ENCODE data around the gene ZNF764. TPM values are rescaled to one million over a fixed set of nuclear protein-coding genes. Genes with fewer than 3 reads are reported as not detected.
"Not testable (repeated sequence)": the region's sequence is repeated elsewhere in the genome, so short reads cannot be mapped to it uniquely, and the experiment has no call there.

Gene ZNF764
- total RNA-seq, 1 experiment from 2014 or later, result 7.0 TPM

DNA sequence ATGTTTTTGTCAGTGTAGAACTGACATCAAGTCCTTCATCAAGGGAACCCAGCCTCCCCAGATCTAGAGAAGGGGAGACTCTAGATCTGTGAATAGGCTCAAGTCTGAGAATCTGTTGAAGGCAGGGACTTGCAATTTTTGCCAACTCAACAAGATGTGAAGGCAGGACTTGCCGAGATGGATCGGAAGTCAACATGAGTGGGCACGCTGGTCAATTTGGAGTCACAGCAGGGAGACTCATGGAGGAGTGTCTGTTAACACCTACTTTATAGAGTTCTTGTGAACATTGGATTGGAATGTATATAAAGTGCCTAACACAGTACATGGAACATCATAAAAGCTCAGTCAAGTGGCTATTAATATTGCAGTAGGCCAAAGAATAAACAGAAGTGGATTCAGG lies 42.0 kb upstream of the ZNF764 start:
- Histone ChIP-seq H3K27me3 (ENCODE audit: low read length) (no peaks in the 10 kb centered on the region), H3K4me3 (ENCODE audit: low read length) (no peak overlapping the region), H3K27ac (ENCODE audit: low read length) (no peak overlapping the region), H3K4me2 (ENCODE audit: low read depth, low read length, poor library complexity, severe bottlenecking) (no peak overlapping the region), H3K9me3 (ENCODE audit: low read length) (no peaks in the 10 kb centered on the region), H3K36me3 (ENCODE audit: insufficient read depth, low read length) (peaks cover 7% of the 10 kb centered on the region), H2AFZ (ENCODE audit: low read length) (no peak overlapping the region), H3K9me2 (replicated peaks; ENCODE audit: insufficient read depth, low read length) (no peaks in the 10 kb centered on the region), H3K9ac (ENCODE audit: low read length) (no peak overlapping the region), H4K20me1 (ENCODE audit: insufficient read depth, low read depth, low read length) (no peaks in the 10 kb centered on the region), H3K4me1 (ENCODE audit: low read length) (no peaks in the 10 kb centered on the region), H3K79me2 (ENCODE audit: low read length) (no peaks in the 10 kb centered on the region)
- no peak for DNase-seq

DNA sequence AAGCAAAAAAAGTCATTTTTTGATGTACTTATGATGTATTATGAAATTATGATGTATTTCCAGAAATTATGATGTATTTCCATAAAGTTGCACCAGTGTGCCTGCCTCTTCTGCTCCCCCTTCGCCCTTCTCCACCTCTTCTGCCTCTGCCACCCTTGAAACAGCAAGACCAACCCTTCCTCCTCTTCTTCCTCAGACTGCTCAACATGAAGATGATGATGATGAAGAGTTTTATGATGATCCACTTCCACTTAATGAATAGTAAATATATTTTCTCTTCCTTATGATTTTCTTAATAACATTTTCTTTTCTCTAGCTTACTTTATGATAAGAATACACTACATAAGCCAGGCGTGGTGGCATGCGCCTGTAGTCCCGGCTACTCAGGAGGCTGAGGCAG lies 34.7 kb upstream of the ZNF764 start:
- H3K9me3 ChIP-seq (ENCODE audit: low read length), result no peaks in the 10 kb centered on the region
- no peak overlapping the region for H3K4me3 ChIP-seq (ENCODE audit: low read length)
- no peak overlapping the region for H2AFZ ChIP-seq (ENCODE audit: low read length)
- peaks cover 1% of the 10 kb centered on the region; the same call in 1 of the 2 replicates for H3K36me3 ChIP-seq (ENCODE audit: insufficient read depth, low read length)
- H3K9me2 ChIP-seq (replicated peaks; ENCODE audit: insufficient read depth, low read length), result no peaks in the 10 kb centered on the region
- H4K20me1 ChIP-seq (ENCODE audit: insufficient read depth, low read depth, low read length), result no peaks in the 10 kb centered on the region
- H3K27me3 ChIP-seq (ENCODE audit: low read length), result no peaks in the 10 kb centered on the region
- no peak overlapping the region for H3K9ac ChIP-seq (ENCODE audit: low read length)
- peaks cover 23% of the 10 kb centered on the region for H3K4me1 ChIP-seq (ENCODE audit: low read length)
- no peak overlapping the region for H3K27ac ChIP-seq (ENCODE audit: low read length)
- no peak for DNase-seq
- H3K4me2 ChIP-seq (ENCODE audit: low read depth, low read length, poor library complexity, severe bottlenecking), result no peak overlapping the region
- no peaks in the 10 kb centered on the region for H3K79me2 ChIP-seq (ENCODE audit: low read length)

DNA sequence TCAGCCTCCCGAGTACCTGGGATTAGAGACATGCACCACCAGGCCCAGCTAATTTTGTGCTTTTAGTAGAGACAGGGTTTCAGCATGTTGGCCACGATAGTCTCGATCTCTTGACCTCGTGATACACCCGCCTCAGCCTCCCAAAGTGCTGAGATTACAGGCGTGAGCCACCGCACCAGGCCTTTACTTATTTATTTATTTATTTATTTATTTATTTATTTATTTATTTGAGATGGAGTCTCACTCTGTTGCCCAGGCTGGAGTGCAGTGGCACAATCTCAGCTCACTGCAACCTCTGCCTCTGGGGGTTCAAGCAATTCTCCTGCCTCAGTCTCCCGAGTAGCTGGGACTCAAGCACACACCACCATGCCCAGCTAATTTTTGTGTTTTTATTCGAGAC lies 32.7 kb upstream of the ZNF764 start:
- not testable (repeated sequence) for H3K4me3 ChIP-seq (ENCODE audit: low read length); H3K9me3 ChIP-seq (ENCODE audit: low read length); H3K27me3 ChIP-seq (ENCODE audit: low read length); H2AFZ ChIP-seq (ENCODE audit: low read length); H3K36me3 ChIP-seq (ENCODE audit: insufficient read depth, low read length); H3K9ac ChIP-seq (ENCODE audit: low read length); DNase-seq; H3K9me2 ChIP-seq (replicated peaks; ENCODE audit: insufficient read depth, low read length); H4K20me1 ChIP-seq (ENCODE audit: insufficient read depth, low read depth, low read length); H3K4me2 ChIP-seq (ENCODE audit: low read depth, low read length, poor library complexity, severe bottlenecking); H3K27ac ChIP-seq (ENCODE audit: low read length)
- Histone ChIP-seq H3K79me2 (ENCODE audit: low read length) (peaks cover 15% of the 10 kb centered on the region), H3K4me1 (ENCODE audit: low read length) (peaks cover 41% of the 10 kb centered on the region)

DNA sequence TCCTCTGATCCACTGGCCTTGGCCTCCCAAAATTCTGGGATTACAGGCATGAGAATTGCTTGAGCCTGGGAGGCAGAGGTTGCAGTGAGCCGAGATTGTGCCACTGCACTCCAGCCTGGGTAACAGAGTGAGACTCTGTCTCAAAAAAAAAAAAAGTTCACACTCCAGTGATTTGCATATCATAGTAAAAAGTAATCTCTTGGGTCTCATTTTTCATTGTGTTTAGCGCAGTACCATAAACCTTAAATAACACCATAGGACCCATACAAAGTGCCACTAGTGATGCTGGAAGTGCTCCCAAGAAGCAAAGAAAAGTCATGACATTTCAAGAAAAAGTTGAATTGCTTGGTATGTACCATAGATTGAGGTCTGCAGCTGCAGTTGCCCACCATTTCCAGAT lies 31.4 kb upstream of the ZNF764 start:
- H2AFZ ChIP-seq (ENCODE audit: low read length), result not testable (repeated sequence)

DNA sequence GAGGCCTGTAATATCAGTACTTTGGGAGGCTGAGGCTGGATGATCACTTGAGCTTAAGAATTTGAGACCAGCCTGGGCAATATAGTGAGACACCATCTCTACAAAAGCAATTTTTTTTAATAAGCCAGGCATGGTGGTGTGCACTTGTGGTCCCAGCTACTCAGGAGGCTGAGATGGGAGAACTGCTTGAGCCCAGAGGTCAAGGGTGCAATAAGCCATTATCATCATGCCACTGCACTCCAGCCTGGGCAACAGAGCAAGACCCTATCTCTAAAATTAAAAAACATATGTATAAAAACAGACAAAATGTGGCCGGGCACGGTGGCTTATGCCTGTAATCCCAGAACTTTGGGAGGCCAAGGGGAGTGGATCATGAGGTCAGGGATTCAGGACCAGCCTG lies 30.5 kb upstream of the ZNF764 start:
- Histone ChIP-seq H2AFZ (ENCODE audit: low read length) (no peak overlapping the region), H3K27ac (ENCODE audit: low read length) (peak overlapping the region; percentile 74; the same call in 1 of the 2 replicates), H3K9ac (ENCODE audit: low read length) (no peak overlapping the region), H3K79me2 (ENCODE audit: low read length) (peaks cover 35% of the 10 kb centered on the region), H4K20me1 (ENCODE audit: insufficient read depth, low read depth, low read length) (no peaks in the 10 kb centered on the region), H3K9me3 (ENCODE audit: low read length) (no peaks in the 10 kb centered on the region), H3K27me3 (ENCODE audit: low read length) (no peaks in the 10 kb centered on the region), H3K36me3 (ENCODE audit: insufficient read depth, low read length) (peaks cover 14% of the 10 kb centered on the region; the same call in 1 of the 2 replicates), H3K4me2 (ENCODE audit: low read depth, low read length, poor library complexity, severe bottlenecking) (peak overlapping the region; percentile 71), H3K9me2 (replicated peaks; ENCODE audit: insufficient read depth, low read length) (no peaks in the 10 kb centered on the region), H3K4me1 (ENCODE audit: low read length) (peaks cover 58% of the 10 kb centered on the region), H3K4me3 (ENCODE audit: low read length) (peak overlapping the region; percentile 44; the same call in 1 of the 2 replicates)
- DNase-seq, result no peak

More for the DNA sequence above, 31.4 kb upstream of the ZNF764 start:
- H4K20me1 ChIP-seq (ENCODE audit: insufficient read depth, low read depth, low read length); H3K9me2 ChIP-seq (replicated peaks; ENCODE audit: insufficient read depth, low read length); H3K27me3 ChIP-seq (ENCODE audit: low read length); H3K9me3 ChIP-seq (ENCODE audit: low read length); H3K36me3 ChIP-seq (ENCODE audit: insufficient read depth, low read length): not testable (repeated sequence)
- Histone ChIP-seq H3K9ac (ENCODE audit: low read length) (peak overlapping the region; percentile 39; the same call in 1 of the 2 replicates), H3K79me2 (ENCODE audit: low read length) (peaks cover 26% of the 10 kb centered on the region), H3K27ac (ENCODE audit: low read length) (peak overlapping the region; percentile 74), H3K4me1 (ENCODE audit: low read length) (peaks cover 52% of the 10 kb centered on the region), H3K4me2 (ENCODE audit: low read depth, low read length, poor library complexity, severe bottlenecking) (peak overlapping the region; percentile 71), H3K4me3 (ENCODE audit: low read length) (peak overlapping the region; percentile 44)
- DNase-seq, result peak; percentile 84

DNA sequence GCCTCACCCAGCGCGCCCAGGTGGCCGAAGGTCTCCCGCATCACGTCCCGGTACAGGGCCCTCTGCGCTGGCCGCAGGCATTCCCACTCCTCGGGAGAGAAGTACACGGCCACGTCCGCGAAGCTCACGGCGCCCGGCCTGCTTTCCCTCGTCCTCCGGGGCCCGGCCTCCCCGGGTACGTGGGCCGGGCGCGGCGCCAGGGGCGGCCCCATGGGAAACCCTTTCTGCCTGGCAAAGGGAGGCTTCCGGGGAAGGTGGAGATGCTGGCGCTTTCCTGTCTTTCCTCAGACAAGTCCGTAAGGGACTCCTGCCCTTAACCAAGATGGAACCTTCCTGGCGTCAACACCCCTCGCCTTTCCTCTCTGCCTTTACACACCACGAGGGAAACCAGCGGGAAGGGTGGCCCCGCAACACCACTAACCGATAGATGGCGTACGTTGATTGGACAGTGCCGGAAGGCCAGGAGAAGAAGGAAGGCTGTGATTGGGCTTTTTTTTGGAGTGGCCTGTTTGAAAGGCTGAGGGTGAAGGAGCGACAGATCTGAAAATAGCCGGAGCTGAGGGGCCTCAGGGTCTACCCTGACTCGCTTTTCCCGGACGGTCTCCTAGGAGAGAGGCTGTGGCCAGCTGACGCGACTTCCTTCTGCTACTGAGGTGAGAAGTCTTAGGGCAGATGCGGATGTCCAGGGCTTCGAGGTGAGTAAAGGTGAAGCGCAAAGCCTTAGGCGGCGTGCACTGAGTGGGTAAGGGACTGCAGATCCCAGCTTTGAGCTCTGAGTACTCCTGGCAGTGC lies 27.4 kb upstream of the ZNF764 start, which contains the start of gene ZNF785:
Gene ZNF785 (minus strand): TSS at position 298 of the 792 bp plus-strand sequence. CDS start 86 bp downstream, at position 212.
- DNase-seq, result peak; percentile 99
- Histone ChIP-seq H3K4me1 (ENCODE audit: low read length) (peaks cover 58% of the 10 kb centered on the region), H4K20me1 (ENCODE audit: insufficient read depth, low read depth, low read length) (no peaks in the 10 kb centered on the region), H3K9me3 (ENCODE audit: low read length) (no peaks in the 10 kb centered on the region), H3K4me2 (ENCODE audit: low read depth, low read length, poor library complexity, severe bottlenecking) (peak within 1 kb of the TSS; percentile 100), H3K27ac (ENCODE audit: low read length) (peak within 1 kb of the TSS; percentile 83), H3K9ac (ENCODE audit: low read length) (peak within 1 kb of the TSS; percentile 90), H3K4me3 (ENCODE audit: low read length) (peak within 1 kb of the TSS; percentile 73), H3K36me3 (ENCODE audit: insufficient read depth, low read length) (peaks cover 29% of the 10 kb centered on the region), H3K9me2 (replicated peaks; ENCODE audit: insufficient read depth, low read length) (no peaks in the 10 kb centered on the region), H3K79me2 (ENCODE audit: low read length) (peaks cover 53% of the 10 kb centered on the region), H2AFZ (ENCODE audit: low read length) (peak within 1 kb of the TSS; percentile 81), H3K27me3 (ENCODE audit: low read length) (no peaks in the 10 kb centered on the region)

DNA sequence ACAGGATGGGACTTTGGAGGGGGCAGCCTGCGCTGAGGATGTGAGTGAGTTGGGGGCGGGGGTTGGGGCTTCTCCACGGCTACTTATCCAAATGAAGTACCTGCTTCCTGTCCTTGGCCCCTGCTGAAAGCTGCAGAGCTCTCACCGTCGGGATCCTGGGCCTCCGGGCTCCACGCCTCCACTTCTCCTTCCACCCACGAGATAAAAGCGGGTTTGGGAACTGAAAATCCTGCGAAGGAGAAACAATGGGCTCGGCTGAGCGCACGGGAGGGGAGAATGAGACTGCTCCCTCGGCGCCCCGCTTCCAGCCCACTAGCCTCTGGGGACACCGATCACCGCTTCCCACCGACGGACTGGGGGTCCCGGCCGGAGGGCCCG lies 26.8 kb upstream of the ZNF764 start:
- H3K27ac ChIP-seq (ENCODE audit: low read length), result peak overlapping the region; percentile 83
- H3K4me3 ChIP-seq (ENCODE audit: low read length), result peak overlapping the region; percentile 73
- H3K27me3 ChIP-seq (ENCODE audit: low read length), result no peaks in the 10 kb centered on the region
- H4K20me1 ChIP-seq (ENCODE audit: insufficient read depth, low read depth, low read length), result no peaks in the 10 kb centered on the region
- H3K9ac ChIP-seq (ENCODE audit: low read length), result peak overlapping the region; percentile 90
- no peaks in the 10 kb centered on the region for H3K9me3 ChIP-seq (ENCODE audit: low read length)
- peaks cover 53% of the 10 kb centered on the region for H3K79me2 ChIP-seq (ENCODE audit: low read length)
- peak overlapping the region; percentile 81 for H2AFZ ChIP-seq (ENCODE audit: low read length)
- peak; percentile 80 for DNase-seq
- peaks cover 29% of the 10 kb centered on the region for H3K36me3 ChIP-seq (ENCODE audit: insufficient read depth, low read length)
- H3K4me2 ChIP-seq (ENCODE audit: low read depth, low read length, poor library complexity, severe bottlenecking), result peak overlapping the region; percentile 100
- H3K4me1 ChIP-seq (ENCODE audit: low read length), result peaks cover 54% of the 10 kb centered on the region
- H3K9me2 ChIP-seq (replicated peaks; ENCODE audit: insufficient read depth, low read length), result no peaks in the 10 kb centered on the region

DNA sequence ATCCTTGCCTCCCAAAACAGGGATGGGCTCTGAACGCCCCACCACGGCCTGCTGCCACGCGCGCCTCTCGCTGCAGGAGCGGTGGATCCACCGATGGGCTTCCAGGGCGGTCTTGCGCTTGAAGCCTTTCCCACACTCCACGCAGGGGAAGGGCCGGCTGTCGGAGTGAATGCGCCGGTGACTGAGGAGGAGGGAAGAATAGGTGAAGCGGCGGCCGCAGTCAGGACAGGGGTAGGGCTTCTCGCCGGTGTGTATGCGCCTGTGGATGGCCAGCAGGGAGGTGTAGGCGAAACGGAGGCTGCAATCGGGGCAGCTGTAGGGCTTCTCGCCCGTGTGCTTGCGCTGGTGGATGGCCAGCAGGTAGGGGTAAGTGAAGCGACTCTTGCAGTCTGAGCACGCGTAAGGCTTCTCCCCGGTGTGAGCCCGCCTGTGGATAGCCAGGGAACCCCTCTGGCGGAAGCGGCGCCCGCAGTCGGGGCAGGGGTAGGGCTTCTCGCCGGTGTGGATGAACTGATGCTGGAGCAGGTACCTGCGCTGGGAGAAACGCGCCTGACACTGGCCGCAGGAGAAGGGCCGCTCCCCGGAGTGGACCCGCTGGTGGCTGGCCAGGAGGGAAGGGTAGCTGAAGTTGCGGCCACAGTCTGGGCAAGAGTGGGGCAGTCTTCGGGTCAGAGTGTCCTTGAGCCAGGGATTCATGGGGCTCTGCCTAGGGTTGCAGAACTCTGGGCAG lies 24.6 kb upstream of the ZNF764 start:
- Histone ChIP-seq H4K20me1 (ENCODE audit: insufficient read depth, low read depth, low read length) (no peaks in the 10 kb centered on the region), H3K27ac (ENCODE audit: low read length) (no peak overlapping the region), H3K4me3 (ENCODE audit: low read length) (no peak overlapping the region), H3K9ac (ENCODE audit: low read length) (no peak overlapping the region), H3K9me2 (replicated peaks; ENCODE audit: insufficient read depth, low read length) (no peaks in the 10 kb centered on the region), H3K79me2 (ENCODE audit: low read length) (peaks cover 55% of the 10 kb centered on the region), H3K4me1 (ENCODE audit: low read length) (peaks cover 35% of the 10 kb centered on the region), H3K27me3 (ENCODE audit: low read length) (no peaks in the 10 kb centered on the region), H3K36me3 (ENCODE audit: insufficient read depth, low read length) (peaks cover 30% of the 10 kb centered on the region), H2AFZ (ENCODE audit: low read length) (no peak overlapping the region), H3K4me2 (ENCODE audit: low read depth, low read length, poor library complexity, severe bottlenecking) (no peak overlapping the region), H3K9me3 (ENCODE audit: low read length) (no peaks in the 10 kb centered on the region)
- no peak for DNase-seq
